ENCODE results near the gene CHD1L. TPM values are rescaled to one million over a fixed set of nuclear protein-coding genes. Genes with fewer than 3 reads are reported as not detected.
"Not testable (repeated sequence)": the region's sequence is repeated elsewhere in the genome, so short reads cannot be mapped to it uniquely, and the experiment has no call there.

CHD1L gene
- total RNA-seq: 10 to 100 TPM; 62.3 to 63.2 TPM

DNA sequence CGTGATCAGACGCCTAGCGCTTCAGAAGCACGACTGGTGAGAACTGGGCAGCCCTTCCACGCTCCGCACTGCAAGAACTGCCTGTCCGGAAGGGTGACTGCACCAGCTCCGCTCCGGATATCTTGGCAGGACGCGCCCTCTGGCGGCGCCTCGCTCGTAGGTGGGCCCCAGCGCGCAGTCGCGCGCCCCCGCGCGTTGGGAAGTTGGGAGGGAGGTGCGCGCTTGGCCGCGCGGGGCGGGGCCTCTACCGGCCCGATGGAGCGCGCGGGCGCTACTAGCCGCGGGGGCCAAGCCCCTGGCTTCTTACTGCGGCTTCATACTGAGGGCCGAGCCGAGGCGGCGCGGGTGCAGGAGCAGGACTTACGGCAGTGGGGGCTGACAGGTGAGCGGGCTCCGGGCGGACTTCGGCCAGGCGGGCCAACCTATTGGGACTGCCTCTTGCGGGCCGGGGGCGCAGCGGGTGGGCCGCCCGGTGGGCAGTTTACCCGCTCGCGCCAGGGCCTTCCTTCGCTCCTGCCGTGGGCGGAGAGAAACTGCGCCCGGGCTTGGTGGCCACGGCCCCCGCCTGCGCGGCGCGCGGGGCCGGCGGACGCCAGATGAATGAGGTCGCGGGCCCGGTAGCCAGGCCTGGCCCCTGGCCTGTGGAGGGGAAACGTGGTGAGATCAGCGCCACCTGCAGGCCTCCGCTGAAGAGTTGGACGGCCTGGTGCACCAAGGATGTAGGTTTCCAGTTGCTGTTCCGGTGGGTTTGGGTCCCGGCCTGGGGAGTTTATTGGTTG is at the start of gene CHD1L:
CHD1L (plus strand) TSS at position 236 of the 779 bp plus-strand sequence; CDS start at position 256, 20 bp downstream.
- Mint-ChIP-seq H3K27ac (peak within 1 kb of the TSS; percentile 80), H3K27me3 (ENCODE audit: low read depth) (peaks cover 6% of the 10 kb centered on the region), H3K4me1 (ENCODE audit: low read depth) (peaks cover 45% of the 10 kb centered on the region), H3K4me3 (peak within 1 kb of the TSS; percentile 94), H3K9me3 (ENCODE audit: insufficient read depth) (no peaks in the 10 kb centered on the region), H3K36me3 (ENCODE audit: low read depth) (peaks cover 21% of the 10 kb centered on the region)
- ChIA-PET CTCF (interaction anchor here (0.6 to 3.8 kb wide), 34 partner anchors 8 to 197 kb away, joined by 3 to 56 read pairs (median 3); partner anchors contain the start of genes FMO5 and PRKAB2), POLR2A (interaction anchor here (0.7 to 3.4 kb wide), 4 partner anchors 70 to 158 kb away, joined by 3 to 34 read pairs (median 4); no protein-coding TSS in a partner anchor)
- DNase-seq (peak; percentile 95), ATAC-seq (peak; percentile 91)

DNA sequence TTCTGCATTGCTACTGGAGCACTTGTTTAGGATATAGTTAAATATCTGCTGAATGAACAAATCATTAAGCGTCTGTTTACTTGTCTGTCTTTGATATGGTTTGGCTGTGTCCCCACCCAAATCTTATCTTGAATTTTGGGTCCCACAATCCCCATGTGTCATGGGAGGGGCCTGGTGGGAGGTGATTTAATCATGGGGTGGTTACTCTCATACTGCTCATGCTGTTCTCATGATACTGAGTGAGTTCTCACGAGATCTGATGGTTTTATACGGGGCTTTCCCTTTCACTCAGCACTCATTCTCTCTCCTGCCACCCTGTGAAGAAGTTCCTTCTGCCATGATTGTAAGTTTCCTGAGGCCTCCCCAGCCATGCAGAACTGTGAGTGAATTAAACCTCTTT is 45.2 kb upstream of the CHD1L start:
- H3K9me3 Mint-ChIP-seq (ENCODE audit: insufficient read depth); POLR2A ChIA-PET; H3K36me3 Mint-ChIP-seq (ENCODE audit: low read depth); H3K27ac Mint-ChIP-seq; ATAC-seq; DNase-seq; H3K27me3 Mint-ChIP-seq (ENCODE audit: low read depth); H3K4me1 Mint-ChIP-seq (ENCODE audit: low read depth); H3K4me3 Mint-ChIP-seq: not testable (repeated sequence)
- CTCF ChIA-PET: interaction anchor here (1.0 kb wide), 1 partner anchor 76 kb away, joined by 3 read pairs; no protein-coding TSS in a partner anchor

DNA sequence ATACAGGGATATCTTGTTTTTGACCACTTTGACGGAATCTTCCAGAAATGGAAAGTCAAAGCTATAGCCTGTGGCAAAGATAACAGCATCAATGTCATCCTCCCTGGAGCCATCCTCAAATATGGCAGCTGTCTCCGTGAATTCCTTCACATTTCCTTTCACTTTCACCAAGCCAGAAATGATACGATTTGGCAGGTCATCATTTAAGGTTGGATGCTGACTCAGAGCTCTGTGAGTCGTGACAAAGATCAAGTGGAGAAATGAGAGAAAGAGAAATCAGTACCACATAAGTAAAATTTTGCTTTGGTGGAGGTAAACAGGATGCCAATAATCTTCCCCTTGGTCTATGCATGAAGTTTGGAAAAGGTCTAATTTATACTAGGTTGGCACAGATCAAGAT is 41.2 kb upstream of the CHD1L start:
- Mint-ChIP-seq H3K4me3 (no peak overlapping the region), H3K36me3 (ENCODE audit: low read depth) (no peaks in the 10 kb centered on the region), H3K9me3 (ENCODE audit: insufficient read depth) (no peaks in the 10 kb centered on the region), H3K4me1 (ENCODE audit: low read depth) (peaks cover 3% of the 10 kb centered on the region), H3K27me3 (ENCODE audit: low read depth) (no peaks in the 10 kb centered on the region), H3K27ac (no peak overlapping the region)
- ATAC-seq: no peak
- POLR2A ChIA-PET: no interaction called here
- no peak for DNase-seq
- CTCF ChIA-PET: interaction anchor here (0.9 to 1.8 kb wide), 3 partner anchors 11 to 41 kb away, joined by 3 to 4 read pairs (median 3); partner anchors contain the start of gene CHD1L

DNA sequence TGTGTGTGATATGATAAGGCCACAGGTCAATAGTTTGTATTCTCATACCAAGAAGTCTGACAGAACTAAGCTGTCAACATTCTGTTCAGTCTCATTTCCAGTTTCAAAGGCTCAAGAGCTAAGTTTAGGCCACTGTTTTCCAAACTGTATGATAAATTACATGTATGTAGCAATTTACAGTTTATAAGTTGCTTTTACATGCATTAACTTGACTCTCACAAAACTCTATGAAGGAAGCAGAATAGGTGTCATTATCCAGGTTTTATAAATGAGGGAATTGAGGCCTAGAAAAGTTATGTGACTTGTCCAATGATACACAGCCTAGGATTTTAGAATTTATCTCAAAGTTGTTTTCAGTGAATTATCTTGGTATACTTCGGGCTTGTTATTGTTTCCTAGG is 40.7 kb upstream of the CHD1L start:
- H3K4me1 Mint-ChIP-seq (ENCODE audit: low read depth): peaks cover 3% of the 10 kb centered on the region
- no peaks in the 10 kb centered on the region for H3K27me3 Mint-ChIP-seq (ENCODE audit: low read depth)
- ATAC-seq (no peak), DNase-seq (no peak)
- ChIA-PET POLR2A (no interaction called here), CTCF (interaction anchor here (1.8 kb wide), 1 partner anchor 12 kb away, joined by 4 read pairs; no protein-coding TSS in a partner anchor)
- H3K4me3 Mint-ChIP-seq: no peak overlapping the region
- H3K9me3 Mint-ChIP-seq (ENCODE audit: insufficient read depth): no peaks in the 10 kb centered on the region
- H3K27ac Mint-ChIP-seq: no peak overlapping the region
- H3K36me3 Mint-ChIP-seq (ENCODE audit: low read depth): no peaks in the 10 kb centered on the region

DNA sequence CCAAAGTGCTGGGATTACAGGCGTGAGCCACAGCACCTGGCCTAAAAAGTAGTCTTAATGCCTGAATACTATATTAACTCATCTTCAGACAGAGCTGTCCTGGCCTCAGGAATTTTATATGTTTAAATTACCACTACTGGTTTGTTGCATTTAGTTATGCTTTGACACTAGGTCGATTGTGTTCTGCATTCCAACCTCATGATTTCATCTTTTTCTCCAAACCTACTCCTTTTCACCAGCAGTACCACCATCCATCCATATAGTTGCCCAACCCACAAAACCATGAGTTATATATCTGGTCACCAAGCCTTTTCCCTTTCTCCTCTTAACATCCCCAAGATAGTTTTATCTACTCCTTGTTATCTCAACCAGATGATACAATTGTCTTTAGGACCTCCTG is 39.9 kb upstream of the CHD1L start:
- POLR2A ChIA-PET: no interaction called here

DNA sequence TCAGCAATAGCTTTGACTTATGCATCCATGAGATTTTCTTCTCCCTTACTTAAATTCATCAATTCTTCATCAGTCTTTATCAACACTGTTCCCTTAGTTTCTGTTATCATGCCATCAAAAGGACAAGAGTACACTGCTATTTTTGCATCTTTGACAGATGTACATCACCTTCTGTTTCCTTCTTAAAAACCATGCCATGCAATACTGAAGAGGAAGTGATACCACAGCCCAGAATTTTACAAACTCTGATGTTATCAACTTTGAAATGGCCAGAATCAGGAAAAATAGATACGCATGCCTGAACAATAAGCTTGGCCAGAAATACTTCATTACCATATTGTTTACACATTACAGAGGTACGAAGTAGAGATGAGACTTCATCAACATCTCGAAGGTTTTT is 38.4 kb upstream of the CHD1L start:
- ATAC-seq: no peak
- CTCF ChIA-PET: no interaction called here
- no peak for DNase-seq
- Mint-ChIP-seq H3K36me3 (ENCODE audit: low read depth) (no peaks in the 10 kb centered on the region), H3K27me3 (ENCODE audit: low read depth) (no peaks in the 10 kb centered on the region), H3K4me1 (ENCODE audit: low read depth) (peaks cover 3% of the 10 kb centered on the region), H3K27ac (no peak overlapping the region), H3K4me3 (no peak overlapping the region), H3K9me3 (ENCODE audit: insufficient read depth) (no peaks in the 10 kb centered on the region)
- POLR2A ChIA-PET: no interaction called here

More for the DNA sequence above, 39.9 kb upstream of the CHD1L start:
- CTCF ChIA-PET: interaction anchor here (1.8 kb wide), 1 partner anchor 13 kb away, joined by 4 read pairs; no protein-coding TSS in a partner anchor
- no peak for ATAC-seq
- no peaks in the 10 kb centered on the region for H3K9me3 Mint-ChIP-seq (ENCODE audit: insufficient read depth)
- no peak overlapping the region for H3K4me3 Mint-ChIP-seq
- H3K27me3 Mint-ChIP-seq (ENCODE audit: low read depth): no peaks in the 10 kb centered on the region
- DNase-seq: no peak
- H3K36me3 Mint-ChIP-seq (ENCODE audit: low read depth): no peaks in the 10 kb centered on the region
- H3K4me1 Mint-ChIP-seq (ENCODE audit: low read depth): peaks cover 3% of the 10 kb centered on the region
- H3K27ac Mint-ChIP-seq: no peak overlapping the region

DNA sequence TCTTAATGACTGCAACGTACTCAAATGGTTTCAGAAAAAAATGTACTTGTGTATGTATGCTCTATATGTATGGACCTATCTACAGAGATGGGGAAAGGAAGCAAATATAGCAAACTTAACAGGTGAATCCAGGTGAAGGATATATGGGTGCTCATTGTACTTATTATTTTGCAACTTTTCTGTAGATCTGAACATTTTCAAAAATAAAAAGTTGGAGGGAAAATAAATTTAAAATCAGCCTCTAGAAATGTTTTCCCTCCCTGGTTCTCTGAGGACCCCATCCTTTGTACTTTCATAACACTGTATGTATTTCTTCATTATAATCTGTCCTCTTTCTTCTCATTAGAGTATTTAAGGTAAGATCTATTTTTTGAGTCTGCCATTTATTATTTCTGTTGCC is 35.3 kb upstream of the CHD1L start:
- Mint-ChIP-seq H3K36me3 (ENCODE audit: low read depth) (no peaks in the 10 kb centered on the region), H3K4me3 (no peak overlapping the region), H3K4me1 (ENCODE audit: low read depth) (peaks cover 3% of the 10 kb centered on the region), H3K9me3 (ENCODE audit: insufficient read depth) (no peaks in the 10 kb centered on the region), H3K27ac (no peak overlapping the region), H3K27me3 (ENCODE audit: low read depth) (no peaks in the 10 kb centered on the region)
- POLR2A ChIA-PET: no interaction called here
- DNase-seq: no peak
- CTCF ChIA-PET: no interaction called here
- no peak for ATAC-seq

DNA sequence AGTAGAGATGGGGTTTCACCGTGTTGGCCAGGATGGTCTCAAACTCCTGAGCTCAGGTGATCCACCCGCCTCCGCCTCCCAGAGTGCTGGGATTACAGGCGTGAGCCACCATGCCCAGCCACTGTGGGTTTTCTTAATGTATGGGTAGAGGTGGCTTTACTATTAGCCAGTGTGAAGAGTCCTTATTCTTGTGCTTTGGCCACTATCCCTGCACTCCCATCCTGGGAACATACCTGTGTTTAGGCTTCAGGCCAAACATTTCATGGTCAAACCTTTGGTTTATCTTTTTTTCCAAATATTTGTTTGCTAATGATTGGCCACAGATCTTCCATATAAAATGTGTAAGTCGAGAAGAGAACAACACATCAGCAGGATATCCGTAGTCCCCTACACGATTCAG is 33.9 kb upstream of the CHD1L start:
- ATAC-seq (no peak), DNase-seq (no peak)
- no peak overlapping the region for H3K4me3 Mint-ChIP-seq
- H3K9me3 Mint-ChIP-seq (ENCODE audit: insufficient read depth): no peaks in the 10 kb centered on the region
- ChIA-PET CTCF (no interaction called here), POLR2A (no interaction called here)
- H3K4me1 Mint-ChIP-seq (ENCODE audit: low read depth): peaks cover 3% of the 10 kb centered on the region
- no peak overlapping the region for H3K27ac Mint-ChIP-seq
- no peaks in the 10 kb centered on the region for H3K27me3 Mint-ChIP-seq (ENCODE audit: low read depth)
- no peaks in the 10 kb centered on the region for H3K36me3 Mint-ChIP-seq (ENCODE audit: low read depth)

DNA sequence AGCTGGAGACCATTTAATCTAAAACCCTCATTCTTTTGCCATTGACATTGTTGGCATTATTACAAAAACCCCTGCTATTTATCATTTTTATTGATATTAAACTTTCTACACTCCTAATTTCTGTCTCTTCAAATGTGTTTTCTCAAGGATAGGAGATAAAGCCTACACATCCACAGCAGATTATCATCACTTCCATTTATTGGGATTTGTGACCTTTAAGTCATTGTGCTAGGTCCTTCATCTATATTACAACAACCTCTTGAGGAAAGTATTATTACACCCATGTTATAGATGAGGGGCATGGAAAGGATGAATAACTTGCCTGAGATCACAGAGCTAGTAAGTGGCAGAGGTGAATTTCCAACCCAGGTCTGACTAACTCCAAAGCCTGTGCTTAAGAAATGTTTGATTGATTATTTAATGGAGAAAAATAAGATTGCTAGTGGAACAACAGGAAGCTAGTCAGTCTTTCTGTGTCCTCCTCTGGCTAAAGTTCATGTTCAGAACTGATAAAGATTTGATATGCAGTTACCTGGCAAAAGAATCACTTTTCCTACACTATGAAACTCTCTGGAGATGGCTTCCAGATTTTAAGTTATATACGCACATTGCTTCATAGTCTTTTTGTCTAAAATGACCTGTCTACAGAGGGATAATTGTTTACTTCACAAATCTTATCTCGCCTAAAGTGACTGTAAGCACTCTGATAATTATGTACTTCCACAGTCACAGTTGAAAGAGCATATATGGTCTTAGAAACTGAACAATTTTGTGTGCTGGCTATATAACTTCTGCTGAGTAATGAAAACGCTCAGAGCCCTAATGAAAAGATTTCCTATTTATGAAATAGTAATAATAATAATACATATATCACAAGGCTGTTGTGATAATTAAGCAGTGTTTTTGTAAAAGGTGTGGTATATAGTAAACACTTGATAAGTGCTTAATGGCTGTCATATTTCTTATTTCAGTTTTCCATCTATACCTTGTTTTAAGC is 32.4 kb upstream of the CHD1L start:
- Mint-ChIP-seq H3K4me1 (ENCODE audit: low read depth) (no peaks in the 10 kb centered on the region), H3K4me3 (no peak overlapping the region), H3K27ac (no peak overlapping the region), H3K27me3 (ENCODE audit: low read depth) (peaks cover 2% of the 10 kb centered on the region), H3K9me3 (ENCODE audit: insufficient read depth) (no peaks in the 10 kb centered on the region), H3K36me3 (ENCODE audit: low read depth) (no peaks in the 10 kb centered on the region)
- ChIA-PET POLR2A (no interaction called here), CTCF (no interaction called here)
- no peak for DNase-seq
- ATAC-seq: no peak

DNA sequence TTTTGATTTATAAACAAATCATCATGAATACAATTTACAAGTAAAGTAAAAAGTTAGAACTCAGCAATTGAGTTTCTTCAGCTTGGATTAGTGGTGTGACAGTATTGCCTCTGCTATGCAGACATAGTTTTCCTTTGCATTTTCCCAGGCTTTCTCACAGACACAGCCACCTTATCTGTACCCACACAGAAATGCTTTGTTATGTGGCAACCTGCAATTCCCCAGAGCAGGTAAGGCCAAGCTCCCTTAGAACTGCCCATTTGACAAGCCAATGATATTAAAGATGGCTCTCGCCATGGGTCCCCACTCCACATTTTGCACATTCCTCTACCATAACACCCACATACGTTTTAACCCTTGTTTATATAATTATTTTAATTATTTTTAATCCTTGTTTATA is 31.5 kb upstream of the CHD1L start:
- Mint-ChIP-seq H3K4me3 (no peak overlapping the region), H3K27ac (no peak overlapping the region), H3K4me1 (ENCODE audit: low read depth) (no peaks in the 10 kb centered on the region), H3K36me3 (ENCODE audit: low read depth) (no peaks in the 10 kb centered on the region), H3K27me3 (ENCODE audit: low read depth) (peaks cover 2% of the 10 kb centered on the region), H3K9me3 (ENCODE audit: insufficient read depth) (no peaks in the 10 kb centered on the region)
- POLR2A ChIA-PET: no interaction called here
- ATAC-seq (no peak), DNase-seq (no peak)
- CTCF ChIA-PET: no interaction called here

DNA sequence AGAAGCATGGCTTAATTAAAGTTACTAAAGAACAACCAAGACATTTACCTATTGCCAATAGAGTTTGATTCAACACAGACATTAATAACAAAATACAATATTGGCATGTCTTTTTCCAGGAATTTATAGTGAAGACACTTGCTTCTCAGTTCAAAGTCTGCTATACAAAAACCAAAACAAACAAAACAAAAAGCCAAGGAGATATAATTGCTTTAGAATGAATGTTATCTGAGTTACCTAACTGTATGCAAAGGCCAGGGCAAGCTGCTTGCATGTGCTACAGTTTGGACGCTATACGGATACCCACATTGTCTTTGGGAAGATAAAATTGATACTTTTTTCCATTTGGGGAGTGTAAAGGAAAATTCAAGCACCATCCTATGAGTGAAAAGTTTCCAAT is 30.9 kb upstream of the CHD1L start:
- no peak overlapping the region for H3K4me3 Mint-ChIP-seq
- DNase-seq (no peak), ATAC-seq (no peak)
- no peaks in the 10 kb centered on the region for H3K9me3 Mint-ChIP-seq (ENCODE audit: insufficient read depth)
- CTCF ChIA-PET: interaction anchor here (1.3 kb wide), 1 partner anchor 13 kb away, joined by 3 read pairs; the partner anchor contains the start of gene FMO5
- H3K27me3 Mint-ChIP-seq (ENCODE audit: low read depth): peaks cover 5% of the 10 kb centered on the region
- no peak overlapping the region for H3K27ac Mint-ChIP-seq
- no peaks in the 10 kb centered on the region for H3K36me3 Mint-ChIP-seq (ENCODE audit: low read depth)
- POLR2A ChIA-PET: no interaction called here
- no peaks in the 10 kb centered on the region for H3K4me1 Mint-ChIP-seq (ENCODE audit: low read depth)

DNA sequence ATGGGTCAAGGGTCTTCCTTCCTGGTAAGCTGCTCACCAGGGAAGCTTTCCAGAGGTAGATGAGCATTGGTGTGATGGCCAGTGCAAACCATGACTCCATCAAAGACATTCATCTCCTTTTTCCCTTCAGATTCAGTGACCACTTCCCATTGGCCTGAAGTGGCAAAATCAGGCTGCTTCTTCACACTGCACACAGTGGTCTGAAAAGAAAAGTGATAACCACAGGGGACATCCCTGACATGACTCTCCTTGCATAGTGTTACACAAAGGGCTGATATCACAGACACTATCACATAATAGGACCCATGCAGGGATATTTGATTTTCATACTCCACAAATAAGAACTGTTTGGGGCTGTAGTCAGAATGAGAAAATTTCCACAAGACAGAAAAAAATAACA is 29.2 kb upstream of the CHD1L start:
- DNase-seq: no peak
- Mint-ChIP-seq H3K4me1 (ENCODE audit: low read depth) (no peaks in the 10 kb centered on the region), H3K27ac (no peak overlapping the region), H3K27me3 (ENCODE audit: low read depth) (peaks cover 5% of the 10 kb centered on the region), H3K9me3 (ENCODE audit: insufficient read depth) (no peaks in the 10 kb centered on the region), H3K4me3 (no peak overlapping the region), H3K36me3 (ENCODE audit: low read depth) (no peaks in the 10 kb centered on the region)
- ATAC-seq: no peak
- ChIA-PET POLR2A (no interaction called here), CTCF (no interaction called here)
